Measurements from ENCODE around the gene GNAS.
A peak's percentile ranks its signal among the peaks of the same experiment; 100 is the strongest.

Gene GNAS

GRCh38 chr20:58853976-58854637 is 1.6 kb downstream of the GNAS start:
- DNase-seq (ENCODE audit: low spot score), result no peak

- no peak for DNase-seq (ENCODE audit: low spot score)
Measured at GRCh38 chr20:58854638-58855471, 2.3 kb downstream of the GNAS start.

GRCh38 chr20:58855506-58856389 is 3.2 kb downstream of the GNAS start:
- DNase-seq (ENCODE audit: low spot score), result peak; percentile 64

- no peak for DNase-seq (ENCODE audit: low spot score)
Measured at GRCh38 chr20:58863044-58863790, 10.7 kb downstream of the GNAS start.

- no peak for DNase-seq (ENCODE audit: low spot score)
Measured at GRCh38 chr20:58864346-58864745, 11.8 kb downstream of the GNAS start.

GRCh38 chr20:58865843-58866242 is 13.3 kb downstream of the GNAS start:
- no peak for DNase-seq (ENCODE audit: low spot score)

- DNase-seq (ENCODE audit: low spot score), result no peak
Measured at GRCh38 chr20:58867211-58867610, 14.7 kb downstream of the GNAS start.

GRCh38 chr20:58868795-58869194 is 16.3 kb downstream of the GNAS start:
- DNase-seq (ENCODE audit: low spot score), result no peak

- DNase-seq (ENCODE audit: low spot score), result no peak
Measured at GRCh38 chr20:58869662-58870227, 17.2 kb downstream of the GNAS start.

- DNase-seq (ENCODE audit: low spot score), result peak; percentile 82
Measured at GRCh38 chr20:58870293-58871014, 17.9 kb downstream of the GNAS start.

GRCh38 chr20:58871533-58872102 is 19.1 kb downstream of the GNAS start:
- DNase-seq (ENCODE audit: low spot score), result no peak

- no peak for DNase-seq (ENCODE audit: low spot score)
Measured at GRCh38 chr20:58874469-58874868, 22.0 kb downstream of the GNAS start.

- DNase-seq (ENCODE audit: low spot score), result no peak
Measured at GRCh38 chr20:58875111-58875510, 22.6 kb downstream of the GNAS start.

GRCh38 chr20:58875541-58876134 is 23.1 kb downstream of the GNAS start:
- no peak for DNase-seq (ENCODE audit: low spot score)

- no peak for DNase-seq (ENCODE audit: low spot score)
Measured at GRCh38 chr20:58876437-58876836, 23.9 kb downstream of the GNAS start.

- DNase-seq (ENCODE audit: low spot score), result no peak
Measured at GRCh38 chr20:58877050-58877975, 24.8 kb downstream of the GNAS start.

- no peak for DNase-seq (ENCODE audit: low spot score)
Measured at GRCh38 chr20:58877976-58878360, 25.5 kb downstream of the GNAS start.

- no peak for DNase-seq (ENCODE audit: low spot score)
Measured at GRCh38 chr20:58878399-58878798, 25.9 kb downstream of the GNAS start.

GRCh38 chr20:58880441-58880840 is 27.9 kb downstream of the GNAS start:
- DNase-seq (ENCODE audit: low spot score), result no peak

All from HuH-7.5 (cell line).